SW 1271 (cell line): ENCODE measurements around the gene DYNLT2.

Experiments
- DNase-seq, 2 experiments: peaks; one replicate each; lab custom pipeline; 2025; lab: John Stamatoyannopoulos, UW

Gene DYNLT2

GRCh38 chr6:169729961-169730360 is 21.4 kb downstream of the DYNLT2 start:
- DNase-seq: no peak

- DNase-seq: no peak
Observed at GRCh38 chr6:169726963-169727362, 24.4 kb downstream of the DYNLT2 start.

- DNase-seq: no peak
Observed at GRCh38 chr6:169726049-169726400, 25.3 kb downstream of the DYNLT2 start.

GRCh38 chr6:169725125-169726048 is 26.0 kb downstream of the DYNLT2 start:
- no peak for DNase-seq

GRCh38 chr6:169724494-169725124 is 26.8 kb downstream of the DYNLT2 start, which contains the start of gene PHF10:
Gene PHF10 (minus strand): TSS chr6:169724500. CDS start chr6:169723931, 569 bp downstream.
- DNase-seq: peak in 1 of 2 experiments; percentile 34

- DNase-seq: no peak
Observed at GRCh38 chr6:169723991-169724493, 27.3 kb downstream of the DYNLT2 start.

- peak in 1 of 2 experiments; percentile 42 for DNase-seq
Observed at GRCh38 chr6:169723200-169723909, 28.0 kb downstream of the DYNLT2 start.

- DNase-seq: peak; percentile 36 to 78
Observed at GRCh38 chr6:169722362-169723199, 28.8 kb downstream of the DYNLT2 start.

- DNase-seq: no peak
Observed at GRCh38 chr6:169720207-169720855, 31.0 kb downstream of the DYNLT2 start.

GRCh38 chr6:169719117-169719516 is 32.3 kb downstream of the DYNLT2 start:
- no peak for DNase-seq

GRCh38 chr6:169714595-169714994 is 36.8 kb downstream of the DYNLT2 start:
- DNase-seq: no peak

- DNase-seq: no peak
Observed at GRCh38 chr6:169714178-169714577, 37.2 kb downstream of the DYNLT2 start.

GRCh38 chr6:169710009-169710408 is 41.4 kb downstream of the DYNLT2 start:
- DNase-seq: no peak

GRCh38 chr6:169709293-169709692 is 42.1 kb downstream of the DYNLT2 start:
- no peak for DNase-seq

GRCh38 chr6:169707772-169708171 is 43.6 kb downstream of the DYNLT2 start:
- no peak for DNase-seq

GRCh38 chr6:169702840-169703246 is 48.5 kb downstream of the DYNLT2 start:
- no peak for DNase-seq

- peak; percentile 92 to 94 for DNase-seq
Observed at GRCh38 chr6:169701954-169702839, 49.2 kb downstream of the DYNLT2 start, which contains the start of the genes C6orf120 and WDR27. Gene C6orf120 (plus strand): TSS chr6:169702126. CDS start chr6:169702460, 334 bp downstream. Gene WDR27 (minus strand): TSS chr6:169702029. CDS start chr6:169689005, 13,024 bp downstream.

GRCh38 chr6:169701311-169701953 is 49.9 kb downstream of the DYNLT2 start:
- DNase-seq: no peak

- no peak for DNase-seq
Observed at GRCh38 chr6:169700296-169700695, 51.1 kb downstream of the DYNLT2 start.
